GM08714 (cell line): ENCODE measurements around the gene TAB3.

ENCODE experiments used
- H3K4me3 ChIP-seq: fragments of 200-500 bp; sonication (Bioruptor generic); 2 replicates; pipeline ENCODE4 v1.5.1; 2014; ENCODE audit warnings: mild to moderate bottlenecking, low read length, inconsistent platforms
- ZNF274 ChIP-seq: IDR thresholded peaks from 2 replicates; pipeline ENCODE4 v1.6.1; 2012; ENCODE audit warnings: mild to moderate bottlenecking, low read depth, low read length

Gene TAB3

GRCh38 chrX:30786374-30786773 lies 102.7 kb downstream of the TAB3 start:
- no peak overlapping the region for H3K4me3 ChIP-seq
- no peak for TF ChIP-seq ZNF274

- no peak overlapping the region for H3K4me3 ChIP-seq
- no peak for TF ChIP-seq ZNF274
Measured at GRCh38 chrX:30781711-30782444, 107.2 kb downstream of the TAB3 start.

- no peak overlapping the region for H3K4me3 ChIP-seq
- TF ChIP-seq ZNF274: no peak
Measured at GRCh38 chrX:30779453-30780030, 109.5 kb downstream of the TAB3 start.

- no peak for TF ChIP-seq ZNF274
- no peak overlapping the region for H3K4me3 ChIP-seq
Measured at GRCh38 chrX:30777575-30777974, 111.5 kb downstream of the TAB3 start.
